ENCODE measurements around the gene TMTC2. TPM values are rescaled to one million over a fixed set of nuclear protein-coding genes. Genes with fewer than 3 reads are reported as not detected.

TMTC2 gene
- total RNA-seq, 2 donors from 2014 or later, result 4.7 to 9.0 TPM

DNA sequence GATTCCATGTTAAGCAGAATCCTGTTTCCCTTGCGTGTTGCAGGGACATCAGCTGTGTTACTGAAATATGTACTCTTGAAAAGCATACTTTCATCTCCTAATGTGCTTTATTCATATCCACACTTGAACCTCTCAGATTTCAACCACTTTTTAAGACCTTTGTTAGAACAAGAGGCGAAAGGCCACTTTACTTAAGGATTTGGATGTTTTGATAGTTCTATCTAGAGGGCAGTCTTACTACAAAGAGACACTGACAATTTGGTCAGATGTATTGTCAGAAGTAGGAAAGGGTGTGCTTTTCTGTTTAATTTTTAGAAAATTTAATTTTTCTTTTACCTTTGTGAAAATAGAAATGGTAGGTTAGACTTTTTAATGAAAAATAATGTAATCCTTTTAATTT, 267.9 kb downstream of the TMTC2 start:
- H3K9me3 Mint-ChIP-seq, result peaks cover 1 to 2% of the 10 kb centered on the region in 2 donors
- no peak for DNase-seq

DNA sequence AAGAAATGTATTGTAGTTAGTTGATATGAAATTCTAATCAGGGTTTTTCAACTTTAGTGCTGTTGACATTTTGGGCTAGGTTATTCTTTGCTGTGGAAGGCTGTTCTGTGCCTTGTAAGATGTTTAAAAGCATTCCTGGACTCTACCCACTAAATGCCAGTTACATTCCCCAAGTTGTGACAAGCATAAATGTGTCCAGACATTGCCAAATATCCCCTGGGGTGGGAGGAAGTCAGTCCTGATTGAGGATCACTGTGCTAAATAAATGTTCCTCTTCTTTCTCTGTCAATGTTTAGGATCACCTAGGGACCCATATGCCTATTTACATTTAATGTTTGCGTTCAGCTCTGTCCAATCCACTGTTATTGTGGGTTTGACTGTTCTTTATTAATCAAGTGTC, 268.3 kb downstream of the TMTC2 start:
- DNase-seq, result no peak
- Mint-ChIP-seq H3K27me3 (ENCODE audit: low read depth) (no peaks in the 10 kb centered on the region), H3K36me3 (ENCODE audit: insufficient read depth in 2 of 2) (no peaks in the 10 kb centered on the region), H3K4me3 (no peak overlapping the region), H3K27ac (no peak overlapping the region), H3K4me1 (ENCODE audit: low read depth) (peaks cover 5% of the 10 kb centered on the region), H3K9me3 (peaks cover 1 to 4% of the 10 kb centered on the region in 2 donors)
- ATAC-seq (replicated peaks in 1 of 2), result no peak

More for the DNA sequence above, 267.9 kb downstream of the TMTC2 start:
- Mint-ChIP-seq H3K36me3 (ENCODE audit: insufficient read depth in 2 of 2) (no peaks in the 10 kb centered on the region), H3K27me3 (ENCODE audit: low read depth) (no peaks in the 10 kb centered on the region), H3K27ac (no peak overlapping the region), H3K4me3 (no peak overlapping the region), H3K4me1 (ENCODE audit: low read depth) (peaks cover 1% of the 10 kb centered on the region)
- ATAC-seq (replicated peaks in 1 of 2), result no peak

DNA sequence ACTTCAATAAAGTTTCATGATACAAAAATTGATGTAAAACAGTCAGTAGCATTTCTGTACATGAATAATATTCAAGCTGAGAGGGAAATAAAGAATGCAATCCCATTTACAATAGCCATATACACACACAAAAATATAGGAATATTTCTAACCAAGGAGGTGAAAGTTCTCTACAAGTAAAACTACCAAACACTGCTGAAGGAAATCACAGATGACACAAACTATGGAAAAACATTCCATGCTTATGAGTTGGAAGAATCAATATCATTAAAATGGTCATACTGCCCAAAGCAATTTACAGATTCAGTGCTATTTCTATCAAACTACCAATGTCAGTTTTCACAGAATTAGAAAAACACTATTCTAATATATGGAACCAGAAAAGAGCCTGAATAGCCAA, 272.3 kb downstream of the TMTC2 start:
- Mint-ChIP-seq H3K4me1 (ENCODE audit: low read depth) (peaks cover 5% of the 10 kb centered on the region), H3K27me3 (ENCODE audit: low read depth) (no peaks in the 10 kb centered on the region), H3K36me3 (ENCODE audit: insufficient read depth in 2 of 2) (no peaks in the 10 kb centered on the region), H3K27ac (no peak overlapping the region), H3K9me3 (peaks cover 1 to 4% of the 10 kb centered on the region in 2 donors), H3K4me3 (no peak overlapping the region)
- DNase-seq (no peak), ATAC-seq (replicated peaks in 1 of 2) (no peak)

DNA sequence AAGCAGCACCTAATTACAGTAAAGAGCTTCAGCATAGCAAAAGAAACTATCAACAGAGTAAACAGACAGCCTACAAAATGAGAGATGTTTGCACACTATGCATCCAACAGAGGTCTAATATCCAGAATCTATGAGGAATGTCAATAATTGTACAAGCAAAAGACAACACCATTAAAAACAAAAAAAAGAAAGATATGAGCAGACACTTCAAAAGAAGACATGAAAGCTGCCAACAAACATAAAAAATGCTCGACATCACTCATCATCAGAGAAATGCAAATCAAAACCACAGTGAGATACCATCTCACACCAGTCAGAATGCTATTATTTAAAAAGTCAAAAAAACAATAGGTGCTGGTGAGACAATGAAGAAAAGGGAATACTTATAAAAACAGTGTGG, 273.1 kb downstream of the TMTC2 start:
- Mint-ChIP-seq H3K4me3 (no peak overlapping the region), H3K4me1 (ENCODE audit: low read depth) (peaks cover 5% of the 10 kb centered on the region), H3K36me3 (ENCODE audit: insufficient read depth in 2 of 2) (no peaks in the 10 kb centered on the region), H3K9me3 (peaks cover 1 to 4% of the 10 kb centered on the region in 2 donors), H3K27me3 (ENCODE audit: low read depth) (no peaks in the 10 kb centered on the region), H3K27ac (no peak overlapping the region)
- DNase-seq (no peak), ATAC-seq (replicated peaks in 1 of 2) (peak in 1 of 2 donors; percentile 62)

DNA sequence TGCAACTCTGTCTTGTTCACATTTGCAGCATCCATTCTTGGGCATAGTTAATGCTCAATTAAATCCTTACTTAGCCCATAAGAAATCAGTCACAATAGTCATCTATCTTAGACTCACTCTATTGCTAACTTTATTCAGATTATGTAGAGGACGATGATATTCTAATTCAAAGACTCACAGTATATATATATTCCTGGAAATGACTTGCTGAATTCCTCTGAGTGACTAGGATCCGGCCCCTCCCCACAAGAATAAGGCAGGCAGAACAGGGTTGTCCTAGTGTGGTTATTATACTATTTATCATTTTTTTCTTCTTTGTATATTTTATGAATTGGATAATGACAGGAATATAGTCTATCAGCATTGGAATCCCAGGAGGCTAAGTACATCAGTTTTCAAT, 275.1 kb downstream of the TMTC2 start:
- H3K36me3 Mint-ChIP-seq (ENCODE audit: insufficient read depth in 2 of 2), result no peaks in the 10 kb centered on the region
- ATAC-seq (replicated peaks in 1 of 2) (no peak), DNase-seq (no peak)
- no peak overlapping the region for H3K4me3 Mint-ChIP-seq
- no peak overlapping the region for H3K27ac Mint-ChIP-seq
- peaks cover 1 to 4% of the 10 kb centered on the region in 2 donors for H3K9me3 Mint-ChIP-seq
- H3K4me1 Mint-ChIP-seq (ENCODE audit: low read depth), result peaks cover 5% of the 10 kb centered on the region
- H3K27me3 Mint-ChIP-seq (ENCODE audit: low read depth), result no peaks in the 10 kb centered on the region

DNA sequence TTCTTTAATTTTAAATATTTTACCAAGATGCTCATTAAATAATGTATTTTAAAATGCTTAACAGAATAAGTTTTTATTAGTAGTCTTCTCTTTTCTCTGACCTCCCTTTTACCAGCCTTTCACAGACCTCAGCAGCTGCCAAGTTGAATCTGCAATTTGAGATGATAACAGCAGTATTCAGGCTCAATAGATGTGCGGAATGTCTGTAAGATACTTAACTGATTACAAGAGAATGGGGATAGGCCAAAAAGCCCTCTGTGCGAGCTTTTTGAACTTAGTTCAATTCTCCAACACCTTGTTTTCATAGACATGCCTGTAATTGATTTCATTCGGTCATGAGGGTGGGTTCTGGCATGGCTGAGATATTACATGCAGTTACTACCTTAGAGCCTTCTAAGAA, 277.2 kb downstream of the TMTC2 start:
- Mint-ChIP-seq H3K27me3 (ENCODE audit: low read depth) (no peaks in the 10 kb centered on the region), H3K27ac (no peak overlapping the region), H3K4me1 (ENCODE audit: low read depth) (peaks cover 5% of the 10 kb centered on the region), H3K9me3 (peaks cover 0 to 2% of the 10 kb centered on the region in 2 donors), H3K4me3 (no peak overlapping the region), H3K36me3 (ENCODE audit: insufficient read depth in 2 of 2) (no peaks in the 10 kb centered on the region)
- ATAC-seq (replicated peaks in 1 of 2) (no peak), DNase-seq (no peak)

DNA sequence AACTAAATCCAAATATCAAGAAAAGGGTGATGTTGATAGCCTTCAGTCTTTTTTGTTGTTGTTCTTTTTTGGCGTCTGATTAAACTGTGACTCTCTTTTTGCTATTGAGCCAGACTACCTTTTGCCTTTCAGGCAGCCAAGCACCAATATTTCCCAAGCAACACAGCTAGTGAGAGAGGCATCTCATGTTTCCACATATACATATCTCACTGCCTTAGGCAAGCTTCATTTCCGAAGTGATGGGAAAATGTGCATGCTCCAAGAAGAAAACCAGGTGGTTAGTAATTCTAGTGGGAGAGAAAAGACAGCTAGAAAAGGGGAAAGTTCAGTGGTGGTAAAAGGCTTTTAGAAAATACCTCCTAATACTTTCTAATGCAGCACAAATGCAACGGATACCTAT, 277.7 kb downstream of the TMTC2 start:
- Mint-ChIP-seq H3K9me3 (peaks cover 0 to 2% of the 10 kb centered on the region in 2 donors), H3K27me3 (ENCODE audit: low read depth) (no peaks in the 10 kb centered on the region), H3K27ac (no peak overlapping the region), H3K36me3 (ENCODE audit: insufficient read depth in 2 of 2) (no peaks in the 10 kb centered on the region), H3K4me3 (no peak overlapping the region), H3K4me1 (ENCODE audit: low read depth) (peaks cover 5% of the 10 kb centered on the region)
- ATAC-seq (replicated peaks in 1 of 2) (no peak), DNase-seq (no peak)

DNA sequence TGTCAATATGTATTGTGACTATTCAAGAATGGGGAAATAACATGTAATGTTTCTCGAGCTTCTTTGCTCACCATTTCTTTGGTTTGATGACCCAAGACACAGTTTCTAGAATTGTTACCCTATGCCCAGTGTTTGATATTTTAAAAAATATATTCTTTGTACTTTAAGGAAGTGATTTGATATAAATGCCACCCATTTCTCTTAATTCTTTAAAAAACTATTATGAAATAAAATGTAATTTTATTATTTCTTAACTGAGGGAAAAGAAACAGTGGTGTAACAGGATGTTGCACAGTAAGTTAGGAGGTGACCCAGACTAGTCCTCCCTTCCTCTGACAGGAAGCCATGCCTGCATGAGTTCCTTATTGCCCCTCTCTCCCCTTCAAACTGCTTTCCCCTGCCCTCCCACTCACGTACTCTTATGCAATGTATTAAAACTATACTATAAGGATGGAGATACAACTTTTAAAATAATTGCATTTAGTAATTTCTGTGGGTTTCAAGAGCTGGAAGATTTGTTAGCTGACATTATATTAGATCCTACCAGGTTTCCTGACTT, 279.4 kb downstream of the TMTC2 start:
- DNase-seq (no peak), ATAC-seq (replicated peaks in 1 of 2) (no peak)
- H3K36me3 Mint-ChIP-seq (ENCODE audit: insufficient read depth in 2 of 2), result no peaks in the 10 kb centered on the region
- no peaks in the 10 kb centered on the region for H3K27me3 Mint-ChIP-seq (ENCODE audit: low read depth)
- no peak overlapping the region for H3K4me3 Mint-ChIP-seq
- H3K9me3 Mint-ChIP-seq, result no peaks in the 10 kb centered on the region
- no peak overlapping the region for H3K27ac Mint-ChIP-seq
- H3K4me1 Mint-ChIP-seq (ENCODE audit: low read depth), result no peaks in the 10 kb centered on the region

DNA sequence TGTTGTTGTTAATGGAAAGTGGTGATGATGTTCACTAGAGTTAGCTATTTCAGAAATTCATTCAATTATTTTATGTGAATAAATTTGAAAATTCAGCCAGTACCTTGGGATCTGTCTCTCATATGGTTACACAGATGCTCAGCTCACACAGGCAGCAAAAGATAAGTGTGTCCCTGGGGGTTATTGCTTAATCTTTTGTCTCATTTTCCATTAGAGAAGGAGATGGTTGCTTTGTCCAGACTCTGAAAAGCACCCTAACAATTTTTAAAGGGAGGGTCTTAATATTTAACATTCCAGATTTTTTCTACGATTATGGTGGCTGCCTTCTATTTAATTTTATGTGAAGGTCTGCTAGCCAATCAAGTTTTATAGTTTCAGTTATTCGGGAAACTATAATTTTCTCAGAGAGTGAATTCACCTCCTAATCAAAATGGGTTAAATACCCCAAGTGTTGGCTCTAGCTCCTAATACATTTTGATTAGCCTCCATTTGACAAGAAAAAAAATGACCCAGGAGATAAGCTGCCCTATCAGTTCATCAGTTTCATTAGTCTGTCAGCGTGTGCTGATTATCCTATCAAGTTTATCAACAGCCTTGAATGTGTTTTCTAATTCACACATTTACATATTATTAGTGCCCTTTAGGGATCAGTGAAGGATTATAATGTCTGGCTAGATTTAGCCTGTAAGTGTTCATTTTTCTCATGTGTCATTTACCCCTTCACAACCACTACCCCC, 282.1 kb downstream of the TMTC2 start:
- Mint-ChIP-seq H3K27ac (no peak overlapping the region), H3K4me3 (no peak overlapping the region), H3K27me3 (ENCODE audit: low read depth) (no peaks in the 10 kb centered on the region)

DNA sequence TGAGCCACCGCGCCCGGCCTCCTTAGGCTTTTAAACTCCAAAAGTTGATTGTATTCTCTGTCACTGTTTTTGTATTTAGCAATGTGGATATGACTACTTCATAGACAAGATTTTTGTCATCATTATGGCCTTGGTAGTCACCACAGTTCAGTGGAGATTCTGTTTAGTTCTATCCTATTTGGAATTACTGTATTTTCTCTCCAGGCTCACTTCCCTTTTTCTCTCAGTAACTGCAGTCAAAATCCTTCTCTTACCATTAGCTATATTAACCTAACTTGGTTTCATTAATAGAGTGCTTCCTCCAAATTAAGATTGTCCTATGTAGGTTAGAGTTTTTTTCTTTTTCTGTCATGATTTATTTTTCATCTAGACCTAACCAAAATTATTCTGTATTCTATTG, 283.9 kb downstream of the TMTC2 start:
- ATAC-seq (replicated peaks in 1 of 2) (no peak), DNase-seq (no peak)
- H3K27me3 Mint-ChIP-seq (ENCODE audit: low read depth), result no peaks in the 10 kb centered on the region
- H3K9me3 Mint-ChIP-seq, result no peaks in the 10 kb centered on the region
- H3K27ac Mint-ChIP-seq, result no peak overlapping the region
- no peaks in the 10 kb centered on the region for H3K36me3 Mint-ChIP-seq (ENCODE audit: insufficient read depth in 2 of 2)
- H3K4me3 Mint-ChIP-seq, result no peak overlapping the region
- H3K4me1 Mint-ChIP-seq (ENCODE audit: low read depth), result no peaks in the 10 kb centered on the region

More for the DNA sequence above, 282.1 kb downstream of the TMTC2 start:
- DNase-seq, result no peak
- Mint-ChIP-seq H3K9me3 (no peaks in the 10 kb centered on the region), H3K4me1 (ENCODE audit: low read depth) (no peaks in the 10 kb centered on the region), H3K36me3 (ENCODE audit: insufficient read depth in 2 of 2) (no peaks in the 10 kb centered on the region)
- no peak for ATAC-seq (replicated peaks in 1 of 2)

DNA sequence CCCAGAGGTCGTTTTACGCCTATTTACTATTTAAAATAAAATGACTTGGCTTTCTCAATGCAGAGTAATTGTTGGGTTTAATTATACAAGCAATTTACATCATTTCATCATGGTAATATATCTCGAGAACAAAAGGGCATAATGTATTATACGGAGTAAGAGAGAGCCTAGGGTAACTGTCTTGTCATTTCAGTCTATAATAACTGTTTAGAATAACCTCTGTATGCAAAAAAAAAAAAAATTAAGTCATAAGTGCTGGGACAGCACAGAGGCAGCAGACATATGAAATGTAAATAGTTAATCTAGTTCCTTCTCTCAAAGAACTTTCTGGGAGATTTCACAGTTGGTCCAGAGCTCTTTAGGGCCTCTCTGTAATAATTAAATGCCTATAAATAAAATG, 284.9 kb downstream of the TMTC2 start:
- DNase-seq, result no peak
- no peaks in the 10 kb centered on the region for H3K27me3 Mint-ChIP-seq (ENCODE audit: low read depth)
- H3K9me3 Mint-ChIP-seq, result no peaks in the 10 kb centered on the region
- H3K4me1 Mint-ChIP-seq (ENCODE audit: low read depth), result no peaks in the 10 kb centered on the region
- no peaks in the 10 kb centered on the region for H3K36me3 Mint-ChIP-seq (ENCODE audit: insufficient read depth in 2 of 2)
- ATAC-seq (replicated peaks in 1 of 2), result no peak
- H3K27ac Mint-ChIP-seq, result no peak overlapping the region
- no peak overlapping the region for H3K4me3 Mint-ChIP-seq

DNA sequence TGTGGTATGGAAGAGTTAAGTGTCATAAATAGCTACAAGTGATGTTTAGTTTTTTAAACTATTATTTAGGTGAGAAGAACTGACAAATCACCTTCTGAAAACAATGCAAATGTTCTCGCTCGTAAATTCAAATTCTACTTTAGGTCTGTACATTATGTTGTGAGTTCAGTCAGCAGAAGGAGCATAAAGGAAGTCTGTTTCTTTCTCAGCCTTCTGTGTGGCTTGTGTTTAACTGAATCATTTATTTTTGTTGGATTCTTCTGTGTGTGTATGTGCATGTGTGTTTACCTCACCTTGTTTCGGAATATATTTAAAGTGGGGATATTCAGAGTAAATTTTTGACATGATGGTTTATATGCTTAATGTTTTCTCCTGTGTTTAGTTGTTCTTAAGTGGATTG, 285.9 kb downstream of the TMTC2 start:
- H3K36me3 Mint-ChIP-seq (ENCODE audit: insufficient read depth in 2 of 2), result no peaks in the 10 kb centered on the region
- H3K27ac Mint-ChIP-seq, result no peak overlapping the region
- no peaks in the 10 kb centered on the region for H3K4me1 Mint-ChIP-seq (ENCODE audit: low read depth)
- no peak overlapping the region for H3K4me3 Mint-ChIP-seq
- H3K9me3 Mint-ChIP-seq, result no peaks in the 10 kb centered on the region
- ATAC-seq (replicated peaks in 1 of 2) (no peak), DNase-seq (no peak)
- no peaks in the 10 kb centered on the region for H3K27me3 Mint-ChIP-seq (ENCODE audit: low read depth)

DNA sequence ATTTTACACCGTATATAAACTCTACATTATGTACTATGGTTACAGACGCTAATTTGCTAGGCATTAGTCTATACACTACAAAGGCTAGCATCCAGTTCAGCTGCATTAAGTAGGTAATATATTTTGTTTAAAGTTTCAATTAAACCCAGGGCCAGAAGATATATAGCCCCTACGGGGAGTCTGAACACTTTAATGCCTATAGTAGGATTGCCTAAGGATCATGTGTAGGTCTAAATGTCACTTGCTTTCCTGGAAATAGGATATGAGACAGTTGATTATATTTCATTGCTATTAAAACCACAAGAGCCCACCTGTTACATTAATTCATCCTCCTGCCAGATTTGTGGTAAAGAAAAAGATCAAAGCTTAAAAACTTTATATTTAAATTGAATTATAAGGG, 286.9 kb downstream of the TMTC2 start:
- Mint-ChIP-seq H3K4me3 (no peak overlapping the region), H3K9me3 (no peaks in the 10 kb centered on the region), H3K36me3 (ENCODE audit: insufficient read depth in 2 of 2) (no peaks in the 10 kb centered on the region), H3K27ac (no peak overlapping the region), H3K27me3 (ENCODE audit: low read depth) (no peaks in the 10 kb centered on the region), H3K4me1 (ENCODE audit: low read depth) (no peaks in the 10 kb centered on the region)
- ATAC-seq (replicated peaks in 1 of 2) (no peak), DNase-seq (no peak)

DNA sequence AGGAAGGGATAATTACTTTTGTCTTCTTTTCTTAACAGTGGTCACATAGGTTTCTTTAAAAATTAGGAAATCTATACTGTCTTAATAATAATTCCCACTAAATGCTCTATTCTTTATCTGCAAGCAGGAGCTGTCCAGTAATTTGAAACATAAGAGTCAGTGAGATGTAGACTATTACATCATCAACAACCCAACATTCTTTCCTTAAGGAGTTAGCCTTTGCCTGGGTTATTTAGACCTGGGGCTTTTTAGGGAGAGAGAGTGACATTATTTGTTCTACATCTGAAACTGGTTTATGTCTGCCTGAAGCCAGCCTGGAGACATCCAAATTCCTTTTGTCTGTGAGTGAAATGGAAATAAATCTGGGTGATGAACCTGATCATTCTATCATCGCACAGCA, 294.4 kb downstream of the TMTC2 start:
- Mint-ChIP-seq H3K27me3 (ENCODE audit: low read depth) (no peaks in the 10 kb centered on the region), H3K4me1 (ENCODE audit: low read depth) (no peaks in the 10 kb centered on the region), H3K9me3 (no peaks in the 10 kb centered on the region), H3K36me3 (ENCODE audit: insufficient read depth in 2 of 2) (no peaks in the 10 kb centered on the region), H3K4me3 (no peak overlapping the region), H3K27ac (no peak overlapping the region)
- DNase-seq (no peak), ATAC-seq (replicated peaks in 1 of 2) (no peak)
